ENCODE data around the gene HECTD4. TPM values are rescaled to one million over a fixed set of nuclear protein-coding genes. Genes with fewer than 3 reads are reported as not detected.

Gene HECTD4
- total RNA-seq, 1 donor from 2014 or later: 98.8 TPM

GRCh38 chr12:112294793-112295192 lies 87.4 kb downstream of the HECTD4 start:
- intact Hi-C loops (cut with micrococcal nuclease): loop anchor here (1.0 kb wide), 1 partner anchor 93 kb away; no protein-coding TSS in a partner anchor
- ATAC-seq (ENCODE audit: low read depth): no peak
- Mint-ChIP-seq H3K27me3 (no peaks in the 10 kb centered on the region), H3K9me3 (no peaks in the 10 kb centered on the region), H3K4me3 (no peak overlapping the region), H3K36me3 (ENCODE audit: low read depth) (peaks cover 23% of the 10 kb centered on the region), H3K4me1 (no peaks in the 10 kb centered on the region), H3K27ac (no peak overlapping the region)
- ChIA-PET POLR2A (no interaction called here), CTCF (interaction anchor here (0.9 to 1.7 kb wide), 2 partner anchors 90 to 92 kb away, joined by 3 to 13 read pairs; no protein-coding TSS in a partner anchor)
- no peak for DNase-seq
- no peak for TF ChIP-seq CTCF (IDR thresholded peaks at IDR 0.05)

GRCh38 chr12:112288638-112289037 lies 93.6 kb downstream of the HECTD4 start:
- DNase-seq (no peak), ATAC-seq (ENCODE audit: low read depth) (no peak)
- H3K27ac Mint-ChIP-seq: no peak overlapping the region
- ChIA-PET CTCF (interaction anchor here (1.4 kb wide), 1 partner anchor 10 kb away, joined by 5 read pairs; no protein-coding TSS in a partner anchor), POLR2A (interaction anchor here (0.6 kb wide), 1 partner anchor 909 kb away, joined by 7 read pairs; no protein-coding TSS in a partner anchor)
- intact Hi-C loops (cut with micrococcal nuclease): no loop called here
- H3K4me3 Mint-ChIP-seq: no peak overlapping the region
- no peaks in the 10 kb centered on the region for H3K27me3 Mint-ChIP-seq
- no peak for TF ChIP-seq CTCF (IDR thresholded peaks at IDR 0.05)
- H3K9me3 Mint-ChIP-seq: peaks cover 4% of the 10 kb centered on the region
- peaks cover 25% of the 10 kb centered on the region for H3K36me3 Mint-ChIP-seq (ENCODE audit: low read depth)
- H3K4me1 Mint-ChIP-seq: no peaks in the 10 kb centered on the region

GRCh38 chr12:112285600-112286401 lies 96.4 kb downstream of the HECTD4 start:
- CTCF ChIA-PET: no interaction called here
- intact Hi-C loops (cut with micrococcal nuclease): no loop called here
- ATAC-seq (ENCODE audit: low read depth): no peak
- Mint-ChIP-seq H3K27ac (no peak overlapping the region), H3K4me1 (no peaks in the 10 kb centered on the region), H3K27me3 (no peaks in the 10 kb centered on the region), H3K36me3 (ENCODE audit: low read depth) (peaks cover 25% of the 10 kb centered on the region), H3K4me3 (no peak overlapping the region), H3K9me3 (peaks cover 4% of the 10 kb centered on the region)
- DNase-seq: no peak
- POLR2A ChIA-PET: no interaction called here
- no peak for TF ChIP-seq CTCF (IDR thresholded peaks at IDR 0.05)

- DNase-seq (no peak), ATAC-seq (ENCODE audit: low read depth) (no peak)
- peaks cover 26% of the 10 kb centered on the region for H3K36me3 Mint-ChIP-seq (ENCODE audit: low read depth)
- no peaks in the 10 kb centered on the region for H3K27me3 Mint-ChIP-seq
- no peak overlapping the region for H3K27ac Mint-ChIP-seq
- no peaks in the 10 kb centered on the region for H3K9me3 Mint-ChIP-seq
- no peak for TF ChIP-seq CTCF (IDR thresholded peaks at IDR 0.05)
- H3K4me3 Mint-ChIP-seq: no peak overlapping the region
- intact Hi-C loops (cut with micrococcal nuclease): no loop called here
- CTCF ChIA-PET: no interaction called here
- POLR2A ChIA-PET: no interaction called here
- H3K4me1 Mint-ChIP-seq: no peaks in the 10 kb centered on the region
These were observed 98.7 kb downstream of the HECTD4 start for GRCh38 chr12:112283546-112283945.

- ChIA-PET POLR2A (no interaction called here), CTCF (no interaction called here)
- Mint-ChIP-seq H3K27ac (no peak overlapping the region), H3K4me3 (no peak overlapping the region), H3K4me1 (no peaks in the 10 kb centered on the region), H3K27me3 (no peaks in the 10 kb centered on the region), H3K36me3 (ENCODE audit: low read depth) (peaks cover 28% of the 10 kb centered on the region), H3K9me3 (no peaks in the 10 kb centered on the region)
- DNase-seq (no peak), ATAC-seq (ENCODE audit: low read depth) (no peak)
- intact Hi-C loops (cut with micrococcal nuclease): no loop called here
- TF ChIP-seq CTCF (IDR thresholded peaks at IDR 0.05): no peak
These were observed 99.3 kb downstream of the HECTD4 start for GRCh38 chr12:112282920-112283319.

All from activated B cell treated with CpG ODN at 0.5 μM for 24 hours (primary cell).